Stimulated activated CD4-positive, alpha-beta T cell treated with anti-CD3 and anti-CD28 coated beads, TNF-alpha, amount 100 ng/mL, for 4 hours (primary cell): ENCODE data around the gene CTU1.

Experiments
- DNase-seq, 3 experiments: peaks; one replicate each; pipeline ENCODE4 v3.0.0-alpha.2; 2020; ENCODE audit warnings: low read depth in 3 of 3

The CTU1 gene

DNA sequence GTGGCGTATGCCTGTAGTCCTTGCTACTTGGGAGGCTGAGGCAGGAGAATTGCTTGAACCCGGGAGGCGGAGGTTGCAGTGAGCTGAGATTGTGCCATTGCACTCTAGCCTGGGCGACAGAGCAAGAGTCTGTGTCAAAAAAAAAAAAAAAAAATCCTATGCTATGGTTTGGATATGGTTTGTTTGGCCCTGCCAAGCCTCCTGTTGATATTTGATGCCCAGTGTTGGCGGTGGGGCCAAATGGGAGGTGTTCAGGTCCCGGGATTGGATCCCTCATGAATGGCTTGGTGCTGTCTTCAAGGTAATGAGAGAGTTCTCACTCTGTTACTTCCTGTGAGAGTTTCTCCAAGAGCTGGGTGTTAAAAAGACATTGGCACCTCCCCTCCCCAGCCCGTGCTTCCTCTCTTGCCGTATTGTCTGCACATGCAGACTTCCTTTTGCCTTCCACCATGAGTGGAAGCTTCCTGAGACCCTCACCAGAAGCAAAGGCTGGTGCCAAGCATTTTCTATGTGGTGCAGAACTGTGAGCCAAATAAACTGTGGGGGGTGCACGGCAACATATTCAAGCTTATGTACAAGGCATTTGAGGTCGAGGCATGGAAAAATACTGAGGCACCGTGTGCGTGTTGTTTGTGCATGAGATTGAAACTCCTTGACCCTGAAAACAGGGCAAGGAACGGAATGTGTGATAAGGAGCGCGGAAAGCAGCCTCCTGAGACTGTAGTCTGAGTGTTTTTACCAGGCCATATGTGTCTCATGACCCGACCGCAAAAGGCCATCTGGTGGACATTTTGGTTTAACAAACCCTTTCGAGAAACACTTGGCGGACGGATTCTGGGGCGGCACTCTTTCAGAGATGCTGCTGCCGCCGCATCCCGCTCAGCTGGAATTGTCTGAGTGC lies 23.8 kb upstream of the CTU1 start:
- no peak for DNase-seq

DNA sequence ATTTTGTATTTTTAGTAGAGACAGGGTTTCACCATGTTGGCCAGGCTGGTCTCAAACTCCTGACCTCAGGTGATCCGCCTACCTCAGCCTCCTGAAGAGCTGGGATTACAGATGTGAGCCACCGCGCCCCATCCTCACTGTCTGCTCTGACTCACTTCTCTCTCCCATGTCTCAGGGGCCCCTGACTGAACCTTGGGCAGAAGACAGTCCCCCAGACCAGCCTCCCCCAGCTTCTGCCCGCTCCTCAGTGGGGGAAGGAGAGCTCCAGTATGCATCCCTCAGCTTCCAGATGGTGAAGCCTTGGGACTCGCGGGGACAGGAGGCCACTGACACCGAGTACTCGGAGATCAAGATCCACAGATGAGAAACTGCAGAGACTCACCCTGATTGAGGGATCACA lies 21.5 kb upstream of the CTU1 start:
- no peak for DNase-seq

DNA sequence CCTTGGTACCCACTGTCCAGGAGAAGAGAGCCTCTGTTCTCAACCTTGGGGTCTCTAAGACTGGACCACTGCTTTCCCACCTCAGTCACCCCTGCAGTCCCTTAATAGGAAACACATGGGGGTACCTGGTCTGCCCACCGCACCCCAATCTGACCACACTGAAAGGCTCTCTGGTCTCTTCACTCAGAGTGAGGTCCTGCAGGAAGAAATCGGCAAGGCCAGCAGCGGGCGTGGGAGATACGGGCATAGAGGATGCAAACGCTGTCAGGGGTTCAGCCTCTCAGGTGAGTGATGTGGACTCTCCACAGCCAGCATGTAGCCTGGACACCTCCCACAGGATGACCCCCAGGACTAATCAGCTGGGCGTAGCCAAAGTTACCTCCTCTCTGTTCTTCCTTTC lies 20.0 kb upstream of the CTU1 start:
- DNase-seq: no peak

DNA sequence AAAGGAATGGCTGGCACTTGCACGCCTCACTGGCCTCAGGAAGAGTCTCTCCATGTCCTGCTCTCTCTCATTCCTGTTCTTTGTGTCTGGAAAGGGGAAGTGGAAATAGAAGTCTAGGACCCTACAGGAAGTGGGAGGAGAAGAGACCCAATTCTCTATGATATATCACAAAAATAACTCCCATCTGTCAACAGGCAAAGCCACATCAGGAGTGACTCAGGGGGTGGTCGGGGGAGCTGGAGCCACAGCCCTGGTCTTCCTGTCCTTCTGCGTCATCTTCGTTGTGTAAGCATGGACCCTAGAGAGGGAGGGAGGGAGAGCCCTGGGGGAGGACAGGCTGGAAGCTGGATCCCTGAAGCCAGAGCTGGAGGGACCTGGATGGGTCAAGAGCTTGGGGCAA lies 19.5 kb upstream of the CTU1 start:
- DNase-seq: no peak

DNA sequence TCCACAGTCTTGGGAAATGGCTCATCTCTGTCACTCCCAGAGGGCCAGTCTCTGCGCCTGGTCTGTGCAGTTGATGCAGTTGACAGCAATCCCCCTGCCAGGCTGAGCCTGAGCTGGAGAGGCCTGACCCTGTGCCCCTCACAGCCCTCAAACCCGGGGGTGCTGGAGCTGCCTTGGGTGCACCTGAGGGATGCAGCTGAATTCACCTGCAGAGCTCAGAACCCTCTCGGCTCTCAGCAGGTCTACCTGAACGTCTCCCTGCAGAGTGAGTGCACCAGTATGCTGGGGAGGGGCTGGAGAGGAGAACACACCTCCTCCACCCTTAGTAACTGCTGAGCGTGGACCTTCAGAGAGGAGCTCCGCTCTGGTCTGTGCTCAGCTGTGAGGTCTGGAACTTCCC lies 18.8 kb upstream of the CTU1 start:
- no peak for DNase-seq

DNA sequence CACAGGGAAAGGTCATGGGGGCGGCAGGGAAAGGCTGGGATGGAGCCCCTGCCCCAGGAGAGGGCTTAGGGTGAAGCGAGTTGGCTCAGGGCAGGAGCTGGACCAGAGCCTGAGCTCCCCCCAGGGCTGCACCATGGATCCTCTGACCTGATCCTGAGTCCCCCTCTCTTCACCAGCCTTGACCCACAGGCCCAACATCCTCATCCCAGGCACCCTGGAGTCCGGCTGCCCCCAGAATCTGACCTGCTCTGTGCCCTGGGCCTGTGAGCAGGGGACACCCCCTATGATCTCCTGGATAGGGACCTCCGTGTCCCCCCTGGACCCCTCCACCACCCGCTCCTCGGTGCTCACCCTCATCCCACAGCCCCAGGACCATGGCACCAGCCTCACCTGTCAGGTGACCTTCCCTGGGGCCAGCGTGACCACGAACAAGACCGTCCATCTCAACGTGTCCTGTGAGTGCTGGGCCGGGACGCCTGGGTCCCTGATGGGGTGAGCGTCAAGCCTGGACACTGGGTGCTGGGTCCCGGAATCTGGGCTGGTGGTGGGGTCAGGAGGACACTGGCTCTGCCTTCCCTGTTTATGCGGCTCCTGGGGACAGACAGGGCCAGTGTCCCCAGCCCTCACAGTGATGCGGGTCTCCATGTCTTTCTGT lies 17.3 kb upstream of the CTU1 start:
- no peak for DNase-seq

DNA sequence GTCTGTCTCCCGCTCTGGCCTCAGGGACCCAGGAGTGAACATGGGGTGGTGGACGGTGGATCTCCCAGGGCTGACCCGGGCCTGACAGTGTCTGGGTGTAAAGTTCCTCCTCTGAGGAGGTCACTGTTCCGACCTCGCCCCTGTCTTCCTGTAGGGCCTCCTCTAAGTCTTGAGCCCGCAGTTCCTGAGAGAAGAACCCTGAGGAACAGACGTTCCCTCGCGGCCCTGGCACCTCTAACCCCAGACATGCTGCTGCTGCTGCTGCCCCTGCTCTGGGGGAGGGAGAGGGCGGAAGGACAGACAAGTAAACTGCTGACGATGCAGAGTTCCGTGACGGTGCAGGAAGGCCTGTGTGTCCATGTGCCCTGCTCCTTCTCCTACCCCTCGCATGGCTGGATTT lies 16.5 kb upstream of the CTU1 start, which contains the start of gene SIGLEC9:
Gene SIGLEC9 (plus strand): TSS at position 178 of the 400 bp plus-strand sequence. CDS start 69 bp downstream, at position 247.
- no peak for DNase-seq

DNA sequence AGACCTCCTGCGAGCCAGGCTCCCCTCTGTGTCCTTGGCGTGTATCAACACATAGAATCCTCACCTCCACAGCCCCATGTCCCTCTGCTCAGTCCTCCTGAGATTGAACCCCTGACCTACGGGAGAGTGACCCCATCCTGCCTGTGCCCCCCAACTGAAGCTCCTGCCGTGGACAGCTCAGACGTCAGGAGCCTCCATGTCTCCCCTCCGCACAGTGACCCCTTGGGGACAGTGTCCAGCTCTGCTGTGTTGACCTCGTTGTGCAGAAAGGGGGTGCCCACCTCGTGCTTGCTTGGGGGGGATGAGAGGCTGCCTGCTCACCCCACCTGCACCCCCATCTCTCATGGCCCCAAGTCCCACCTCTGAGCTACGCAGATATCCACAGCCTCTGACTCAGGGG lies 16.0 kb upstream of the CTU1 start:
- no peak for DNase-seq

DNA sequence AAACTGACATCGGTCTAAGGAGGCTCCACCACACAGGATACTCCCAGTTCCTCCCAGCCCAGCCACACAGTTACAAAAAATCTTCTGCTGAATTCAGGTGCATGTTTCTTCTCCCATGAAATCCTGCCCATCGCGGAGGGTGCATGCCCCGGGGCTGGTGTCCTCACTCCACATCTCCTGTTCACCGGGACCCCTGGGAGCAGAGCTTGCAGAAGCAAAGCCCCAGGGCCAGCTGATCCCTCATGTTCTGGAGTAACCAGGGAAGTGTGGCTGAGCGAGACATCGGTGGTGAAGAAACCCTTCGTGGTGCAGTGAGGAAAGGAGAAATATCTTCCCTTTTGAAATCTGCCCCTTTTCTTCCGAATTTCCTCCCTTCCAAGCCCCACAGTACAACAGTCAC lies 15.6 kb upstream of the CTU1 start:
- no peak for DNase-seq

DNA sequence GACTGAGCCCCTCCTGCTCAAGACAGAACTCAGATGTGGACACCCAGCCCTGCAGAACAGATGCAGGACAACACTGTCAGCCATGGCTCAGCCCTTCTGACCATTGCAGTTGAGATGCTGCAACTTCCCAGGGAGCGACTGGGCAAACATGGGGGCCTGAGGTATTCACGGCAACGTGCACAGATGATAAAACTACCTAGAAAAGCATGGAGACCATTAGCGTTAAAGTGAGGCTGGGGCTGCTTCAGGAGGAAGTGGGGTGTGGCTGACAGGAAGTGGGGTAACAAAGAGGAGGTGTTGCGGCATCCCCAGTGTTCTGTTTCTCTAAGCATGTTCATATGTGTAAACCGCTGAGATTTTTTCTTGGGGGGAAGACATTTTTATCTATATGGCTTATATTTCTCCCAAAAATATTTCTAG lies 15.2 kb upstream of the CTU1 start:
- no peak for DNase-seq

DNA sequence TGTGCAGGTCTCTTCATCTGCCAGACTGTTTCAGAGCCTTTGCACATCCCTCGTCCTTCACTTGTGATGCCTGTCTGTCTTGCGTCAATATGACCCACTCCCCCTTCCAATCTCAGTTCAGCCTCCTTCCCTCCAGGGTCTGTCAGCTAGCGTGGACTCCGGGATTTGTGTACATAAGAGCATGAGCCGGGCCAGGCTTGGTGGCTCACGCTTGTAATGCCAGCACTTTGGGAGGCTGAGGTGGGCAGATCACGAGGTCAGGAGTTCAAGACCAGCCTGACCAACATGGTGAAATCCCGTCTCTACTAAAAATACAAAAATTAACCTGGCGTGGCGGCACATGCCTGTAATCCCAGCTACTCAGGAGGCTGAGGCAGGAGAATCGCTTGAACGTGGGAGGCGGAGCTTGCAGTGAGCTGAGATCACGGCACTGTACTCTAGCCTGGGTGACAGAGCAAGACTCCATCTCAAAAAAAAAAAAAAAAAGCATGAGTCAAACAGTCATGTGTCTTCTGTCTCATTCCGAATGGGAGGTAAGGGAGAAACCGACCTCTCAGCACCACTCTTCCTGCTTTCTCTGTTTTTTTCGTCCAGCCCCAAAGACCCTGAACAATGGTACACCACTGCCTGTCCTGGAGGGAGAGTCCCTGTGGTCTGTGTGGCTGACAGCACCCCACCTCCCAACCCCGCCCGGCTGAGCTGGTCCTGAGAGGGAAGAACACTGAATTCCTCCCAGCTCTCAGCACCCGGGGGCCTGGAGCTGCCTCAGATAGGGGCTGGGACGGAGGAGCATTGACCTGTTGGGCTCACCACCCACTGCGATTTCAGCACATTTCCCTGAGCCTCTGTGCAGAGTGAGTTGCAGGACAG lies 14.1 kb upstream of the CTU1 start:
- no peak for DNase-seq

DNA sequence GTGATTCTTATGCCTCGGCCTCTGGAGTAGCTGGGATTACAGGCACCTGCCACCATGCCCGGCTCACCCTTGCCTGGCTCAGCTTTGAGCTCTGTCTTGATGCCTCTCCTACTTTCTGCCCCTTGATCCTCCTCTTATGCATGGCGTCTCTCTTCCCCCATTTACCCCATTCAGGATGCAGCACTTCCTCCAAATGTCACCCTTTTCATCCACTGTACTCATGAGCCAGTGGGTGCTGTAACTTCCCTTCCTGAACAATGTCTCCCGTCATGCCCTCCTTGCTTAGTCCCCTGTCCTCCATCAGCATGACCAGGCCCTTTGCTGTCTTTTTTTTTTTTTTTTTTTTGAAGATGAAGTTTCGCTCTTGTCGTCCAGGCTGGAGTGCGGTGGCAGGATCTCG lies 13.0 kb upstream of the CTU1 start:
- no peak for DNase-seq

DNA sequence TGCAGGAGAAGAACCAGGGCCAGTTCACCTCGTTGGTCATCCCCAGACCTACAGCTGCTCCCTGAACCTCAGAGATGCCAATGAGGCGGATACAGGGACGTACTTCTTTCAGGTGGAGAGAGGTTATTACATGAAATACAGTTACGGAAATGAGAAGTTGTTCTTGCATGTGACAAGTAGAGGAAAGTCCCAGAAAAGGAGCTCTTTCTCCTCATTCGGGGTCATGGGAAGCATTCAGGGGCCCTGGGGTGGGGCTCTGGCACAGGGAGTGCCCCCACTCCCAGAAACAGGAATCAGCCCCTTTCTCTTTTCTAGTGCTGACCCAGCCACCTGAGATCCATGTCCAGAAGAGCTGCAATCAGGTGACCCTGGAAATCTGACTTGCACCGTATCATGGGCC lies 12.0 kb upstream of the CTU1 start:
- no peak for DNase-seq

DNA sequence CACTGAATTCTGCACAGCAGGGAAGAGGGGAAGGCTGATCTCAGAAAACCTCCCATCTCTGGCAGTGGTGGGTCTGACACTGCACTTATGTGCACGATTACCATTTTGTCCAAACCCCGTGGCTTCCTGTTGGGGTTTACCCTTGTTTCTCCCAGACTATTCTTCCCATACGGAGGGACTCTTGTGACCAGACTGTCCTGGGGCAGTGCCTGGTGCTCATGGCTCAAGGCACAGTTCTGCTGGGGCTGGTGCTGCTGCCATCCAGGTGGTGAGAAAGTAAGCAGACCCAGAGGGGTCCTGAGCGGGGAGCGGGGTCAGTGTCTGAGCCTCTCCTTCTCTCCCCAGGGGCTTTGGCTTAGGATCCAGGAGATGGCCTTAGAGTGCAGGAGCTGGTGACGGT lies 11.4 kb upstream of the CTU1 start:
- no peak for DNase-seq

DNA sequence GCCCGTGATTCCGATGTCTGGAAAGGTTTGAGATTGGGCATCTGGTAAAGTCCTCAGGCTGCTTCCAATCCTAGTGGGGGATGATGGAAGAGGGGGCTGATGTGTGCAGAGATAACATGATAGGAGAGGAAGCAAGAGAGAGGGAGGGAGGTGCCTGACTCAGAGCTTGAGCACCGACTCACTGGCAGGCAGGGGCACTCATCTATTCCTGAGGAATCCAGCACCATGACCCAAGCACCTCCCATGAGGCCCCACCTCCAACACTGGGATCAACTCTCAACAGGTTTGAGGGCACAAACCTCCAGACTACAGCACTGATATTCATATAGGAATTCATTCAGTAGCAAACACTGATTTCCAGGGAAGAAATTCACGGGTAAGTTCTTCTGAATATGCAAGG lies 10.9 kb upstream of the CTU1 start:
- DNase-seq: no peak

DNA sequence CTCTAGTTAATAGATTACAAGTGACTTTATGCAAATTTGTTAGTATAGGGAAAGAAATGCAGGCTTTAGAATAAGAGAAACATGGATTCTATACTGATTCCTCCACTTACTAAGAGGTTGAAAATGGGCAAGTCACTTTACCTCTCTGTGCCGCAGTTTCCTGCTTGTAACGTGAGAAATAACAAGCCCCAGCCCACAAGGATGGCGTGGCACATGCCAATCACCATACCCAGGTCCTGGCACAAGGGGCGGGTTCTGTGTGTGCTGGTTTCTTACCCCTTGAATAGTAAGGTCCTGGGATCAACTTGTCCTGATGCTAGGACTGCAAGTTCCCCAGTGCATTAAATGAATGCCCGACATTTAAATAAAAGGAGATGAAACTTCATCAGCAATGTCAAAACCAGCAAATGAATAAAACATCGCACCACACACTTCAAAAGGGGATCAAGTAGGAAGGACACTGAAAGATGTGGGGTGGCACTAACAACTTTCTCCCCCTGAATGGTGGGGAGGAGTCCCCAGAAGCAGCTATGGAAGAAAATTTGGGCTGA lies 8.6 kb upstream of the CTU1 start:
- no peak for DNase-seq

DNA sequence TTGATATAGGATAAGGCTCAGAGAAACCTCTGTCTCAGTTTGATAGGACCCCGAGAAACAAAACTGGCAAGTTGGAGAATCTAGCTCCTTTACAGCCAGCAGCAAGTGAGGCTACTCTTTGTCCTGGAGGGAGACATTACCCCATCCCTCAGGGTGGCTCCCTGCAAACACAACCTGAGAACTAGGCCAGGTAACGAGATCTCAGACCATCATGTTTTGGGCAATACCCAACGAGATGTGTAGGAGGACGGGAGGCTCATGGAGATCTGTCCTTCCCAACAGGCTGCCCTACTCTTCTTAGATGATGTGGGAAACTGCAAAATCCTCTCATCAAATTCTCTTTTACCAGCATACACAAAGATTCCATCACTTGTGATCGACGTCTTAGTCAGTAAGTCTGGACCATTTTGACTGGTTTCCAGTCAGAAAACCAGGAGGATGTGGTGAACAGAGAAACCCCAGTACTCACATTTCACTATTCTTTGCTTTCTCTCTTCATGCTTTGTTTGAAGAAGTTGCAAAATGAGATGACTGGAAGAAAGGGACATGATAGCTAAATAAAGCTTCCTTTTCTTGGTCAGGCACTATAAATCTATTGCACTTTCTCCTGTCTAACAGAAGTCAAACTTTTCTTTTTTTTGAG lies 6.0 kb upstream of the CTU1 start:
- DNase-seq: no peak

DNA sequence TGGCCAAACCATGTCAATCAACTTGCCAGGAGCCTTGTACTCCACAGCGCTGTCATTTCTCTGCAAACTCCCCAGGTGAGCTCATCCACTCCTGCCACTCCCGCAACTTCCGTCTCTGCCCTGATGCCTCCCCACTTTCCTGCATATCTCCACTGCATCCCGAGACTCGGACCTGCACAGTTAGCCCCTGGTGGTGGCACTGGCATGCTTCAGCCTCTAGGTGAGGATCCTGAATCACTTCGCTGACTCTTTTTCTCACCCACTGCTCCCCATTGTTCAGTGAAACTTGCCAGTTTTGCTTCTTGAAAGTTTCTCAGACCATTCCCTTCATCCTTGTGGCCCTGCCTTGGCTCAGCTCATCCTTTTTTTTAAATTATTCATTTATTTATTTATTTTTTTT lies 3.4 kb upstream of the CTU1 start:
- no peak for DNase-seq

DNA sequence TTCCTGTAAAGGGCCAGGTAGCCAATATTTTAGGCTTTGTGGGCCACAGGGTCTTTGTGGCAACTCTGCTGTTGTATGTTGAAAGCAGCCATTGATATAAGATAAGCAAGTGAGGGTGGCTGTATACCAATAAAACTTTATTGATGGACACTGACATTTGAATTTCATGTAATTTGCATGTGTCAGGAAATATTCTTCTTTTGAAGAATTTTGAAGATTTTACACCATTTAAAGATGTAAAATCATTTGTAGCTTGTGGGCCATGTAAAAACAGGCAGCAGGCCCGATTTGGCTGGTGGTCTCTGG lies 2.4 kb upstream of the CTU1 start:
- DNase-seq: no peak

DNA sequence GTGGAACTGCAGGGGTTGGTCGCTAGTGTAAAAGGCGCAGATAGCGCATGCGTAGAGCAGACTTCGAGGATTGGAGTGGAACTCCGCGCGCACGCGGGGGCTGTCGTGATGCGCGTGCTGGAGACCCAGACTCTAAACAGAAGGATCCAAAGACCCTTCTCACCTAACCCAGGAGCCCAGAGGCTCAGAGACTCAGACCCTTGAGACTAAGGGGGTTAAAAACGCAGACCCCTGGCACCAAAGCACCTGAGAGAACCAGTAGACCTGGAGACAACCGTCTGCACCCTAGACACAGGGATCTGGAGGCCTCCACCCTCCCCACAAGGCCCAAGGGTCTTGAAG lies 567 bp upstream of the CTU1 start:
- no peak for DNase-seq

DNA sequence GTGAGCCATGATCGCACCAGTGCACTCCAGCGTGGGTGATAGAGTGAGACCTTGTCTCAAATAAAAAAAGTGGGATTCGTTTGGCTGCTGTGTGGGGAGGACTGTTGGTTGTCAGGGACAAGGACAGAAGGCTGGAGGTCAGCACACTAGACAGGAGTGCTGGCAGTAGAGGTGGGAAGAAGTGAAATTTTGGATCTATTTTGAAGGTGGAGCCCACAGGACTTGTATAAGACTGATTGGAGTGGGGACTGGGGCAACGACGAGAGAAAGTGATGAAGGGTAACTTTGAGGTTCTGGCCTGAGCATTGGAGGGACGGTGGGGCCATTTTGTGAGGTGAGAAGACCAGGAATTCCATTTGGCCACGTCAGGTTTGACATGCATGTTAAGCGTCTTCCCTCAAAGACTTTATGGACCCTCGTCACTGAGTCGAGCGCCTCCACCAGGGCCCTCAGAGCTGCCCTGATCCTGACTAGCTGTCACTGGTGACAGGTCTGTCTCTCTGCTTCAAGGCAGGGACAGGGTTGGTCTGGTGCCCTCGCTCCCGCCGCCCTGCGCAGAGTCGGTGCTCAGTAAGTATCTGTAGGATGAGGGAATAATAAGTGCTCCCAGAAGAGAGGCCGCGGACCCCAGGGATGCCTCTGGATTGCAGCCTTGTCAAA lies 673 bp downstream of the CTU1 start:
- no peak for DNase-seq
